Motor neuron (in vitro differentiated cells): Measurements from ENCODE around the gene FHDC1. TPM values are rescaled to one million over a fixed set of nuclear protein-coding genes. Genes with fewer than 3 reads are reported as not detected.

Experiments used
- ATAC-seq, 8 experiments: fragments of 200-7000 bp; cut with Tn5 transposase; replicated peaks in 6 of 8; 2 replicates each; pipeline ENCODE4 v1.8.0; 2021; ENCODE audit warnings: mild to moderate bottlenecking in 8 of 8, moderate library complexity in 8 of 8
- H3K27ac ChIP-seq, 2 donors: fragments of 250-450 bp; sonication (Bioruptor Pico); 2 replicates each; pipeline ENCODE4 v1.9.0; 2021; ENCODE audit warnings: antibody characterized with exemption in 2 of 2, mild to moderate bottlenecking in 2 of 2, moderate library complexity in 1 of 2
- H3K4me1 ChIP-seq, 2 donors: fragments of 250-450 bp; sonication (Bioruptor Pico); replicated peaks in 1 of 2; 2 replicates each; pipeline ENCODE4 v1.6.1; 2021; ENCODE audit warnings: antibody characterized with exemption in 2 of 2, mild to moderate bottlenecking in 2 of 2, moderate library complexity in 1 of 2
- H3K4me3 ChIP-seq, 5 donors: fragments of 250-450 bp; sonication (Bioruptor Pico); 2 replicates each; pipeline ENCODE4 v1.9.0; 2021; ENCODE audit warnings: antibody characterized with exemption in 5 of 5, mild to moderate bottlenecking in 5 of 5, moderate library complexity in 4 of 5
- WGBS, 10 experiments: fragments of 450-650 bp; shearing (Covaris generic); methylation state at CpG; one replicate each; pipeline ENCODE4 v1.0.0; 2022; 5-methylcytosine and 5-hydroxymethylcytosine counted together
- in situ Hi-C, 9 experiments: fragments of 400-800 bp; cut with MboI; loops; one replicate each; pipeline ENCODE4 v1.15.0; 2021; ENCODE audit warnings: low sequenced_read_pairs in 9 of 9, low pct_unique_long_range_greater_than_20kb in 2 of 9; ENCODE audit not compliant: unreplicated experiment in 9 of 9
- total RNA-seq, 8 experiments: library from RNA; unstranded; fragments of 300-600 nt; gene quantifications; 2 replicates each; pipeline versions ENCODE4 v1.2.3 to v1.2.4, GENCODE V29; 2022

FHDC1 gene
- total RNA-seq, 8 experiments from 2014 or later, result 1.9 to 14.6 (median 8.5) TPM

- in situ Hi-C loops, result no loop called here
- no peak overlapping the region for H3K4me3 ChIP-seq
- ATAC-seq, result no peak
- peaks cover 24 to 28% of the 10 kb centered on the region in 2 donors for H3K4me1 ChIP-seq
- H3K27ac ChIP-seq, result no peak overlapping the region
- 20 to 86% (median 73%) methylated on average over 1 of the region's 1 CpG; no CpG with 5 or more reads in 2 of the 10 experiments for WGBS, 10 experiments
These were observed 18.6 kb downstream of the FHDC1 start for GRCh38 chr4:152954741-152955140.

DNA sequence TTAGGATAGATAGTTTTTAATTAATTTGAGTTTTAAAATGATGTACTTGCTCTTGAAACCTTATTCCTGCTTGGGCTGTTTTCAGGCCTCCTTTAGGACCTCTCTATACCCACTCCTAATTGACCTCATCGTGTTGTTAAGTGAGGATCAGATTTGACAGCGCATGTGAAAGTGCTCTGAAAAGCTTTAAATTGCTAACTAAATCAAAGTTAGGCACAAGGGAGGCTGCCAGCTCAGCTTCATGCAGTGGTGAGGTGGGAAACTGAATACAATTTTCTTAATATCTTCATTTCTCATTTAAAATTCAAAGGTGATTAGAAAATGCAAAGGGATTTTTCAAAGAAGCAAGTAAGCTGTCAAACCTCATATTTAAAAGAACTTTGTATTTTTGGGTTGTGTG, 20.0 kb downstream of the FHDC1 start:
- 0 to 60% (median 36%) methylated on average over 1 to 2 of the region's 2 CpGs; no CpG with 5 or more reads in 2 of the 10 experiments for WGBS, 10 experiments
- Histone ChIP-seq H3K4me3 (no peak overlapping the region), H3K4me1 (peaks cover 19 to 20% of the 10 kb centered on the region in 2 donors), H3K27ac (no peak overlapping the region)
- in situ Hi-C loops, result no loop called here
- peak in 3 of 8 experiments; percentile 20 to 24 (median 22) for ATAC-seq

DNA sequence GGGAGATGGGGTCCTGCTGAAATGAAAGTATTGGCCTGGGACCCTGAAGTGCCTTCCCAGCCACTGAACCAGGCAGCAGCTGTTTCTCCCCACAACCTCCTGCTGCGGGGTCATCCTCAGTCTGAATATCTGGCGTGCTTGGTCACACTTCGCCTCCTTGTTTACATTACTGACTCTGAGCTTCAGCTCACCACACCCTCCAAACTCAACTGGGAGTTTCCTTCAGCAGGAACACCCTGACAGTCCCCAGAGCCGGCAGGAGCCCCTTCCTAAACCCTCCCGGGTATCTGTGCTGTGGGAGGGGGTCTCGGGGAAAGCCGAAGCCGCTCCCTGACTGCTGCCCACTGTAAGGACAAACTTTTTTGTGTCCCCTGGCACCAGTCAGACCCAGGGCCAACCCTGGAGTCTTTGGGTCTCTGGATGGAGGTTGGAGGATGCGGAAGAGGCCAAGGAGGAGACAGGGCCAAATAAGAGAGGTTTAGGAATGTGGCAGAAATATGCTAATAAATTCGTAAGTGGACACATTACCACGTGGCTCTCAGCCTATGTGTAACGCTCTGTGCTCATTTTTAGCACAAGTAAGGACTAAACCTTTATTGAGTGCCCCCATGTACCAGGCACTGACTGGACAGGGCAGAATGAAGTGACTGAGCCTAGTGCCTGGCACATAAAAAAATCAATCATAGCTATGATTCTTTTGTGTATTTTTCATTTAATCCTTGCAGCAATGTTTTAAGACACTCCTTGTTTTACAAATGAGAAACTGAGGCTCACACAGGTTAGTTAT, 20.7 kb downstream of the FHDC1 start:
- H3K4me1 ChIP-seq, result peaks cover 14 to 15% of the 10 kb centered on the region in 2 donors
- peak in 5 of 8 experiments; percentile 21 to 96 (median 89) for ATAC-seq
- H3K4me3 ChIP-seq, result no peak overlapping the region
- in situ Hi-C loops, result no loop called here
- 38 to 92% (median 68%) methylated on average over 1 to 9 of the region's 12 CpGs; no CpG with 5 or more reads in 2 of the 10 experiments for WGBS, 10 experiments
- no peak overlapping the region for H3K27ac ChIP-seq

GRCh38 chr4:152957437-152958171, 21.5 kb downstream of the FHDC1 start:
- no peak overlapping the region for H3K4me3 ChIP-seq
- ATAC-seq, result peak in 5 of 8 experiments; percentile 11 to 49 (median 45)
- H3K27ac ChIP-seq, result no peak overlapping the region
- peaks cover 14 to 15% of the 10 kb centered on the region in 2 donors for H3K4me1 ChIP-seq
- in situ Hi-C loops, result no loop called here
- WGBS, 10 experiments, result 10 to 100% (median 79%) methylated on average over 2 to 8 of the region's 11 CpGs; no CpG with 5 or more reads in 1 of the 10 experiments

DNA sequence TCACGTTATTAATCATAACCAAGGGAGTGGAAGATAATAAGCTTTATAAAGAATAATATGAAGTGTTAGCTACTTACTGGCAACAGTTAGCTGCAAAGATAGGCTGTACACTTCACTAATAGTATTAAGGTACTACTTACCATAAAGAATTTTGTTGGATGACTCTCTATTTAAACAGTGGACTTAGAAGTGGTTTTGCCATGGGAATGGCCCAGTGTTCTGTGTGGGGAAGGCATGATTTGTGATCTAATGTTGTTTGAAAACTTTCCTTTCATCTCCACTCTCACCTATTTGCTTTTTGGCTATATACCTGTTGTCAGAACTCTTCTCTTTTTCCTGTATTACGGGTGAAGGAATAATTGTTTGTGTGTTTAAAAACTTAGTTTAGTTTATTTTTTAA, 23.0 kb downstream of the FHDC1 start:
- Histone ChIP-seq H3K4me1 (peaks cover 14 to 15% of the 10 kb centered on the region in 2 donors), H3K4me3 (no peak overlapping the region), H3K27ac (no peak overlapping the region)
- in situ Hi-C loops, result no loop called here
- WGBS, 10 experiments, result 82 to 100% (median 98%) methylated on average over 1 to 2 of the region's 2 CpGs
- ATAC-seq, result no peak

- WGBS, 10 experiments, result 83 to 100% (median 97%) methylated on average over 2 to 3 of the region's 3 CpGs
- ATAC-seq, result no peak
- peaks cover 14 to 15% of the 10 kb centered on the region in 2 donors for H3K4me1 ChIP-seq
- no peak overlapping the region for H3K4me3 ChIP-seq
- in situ Hi-C loops, result no loop called here
- H3K27ac ChIP-seq, result no peak overlapping the region
These were observed 24.0 kb downstream of the FHDC1 start for GRCh38 chr4:152960082-152960481.

DNA sequence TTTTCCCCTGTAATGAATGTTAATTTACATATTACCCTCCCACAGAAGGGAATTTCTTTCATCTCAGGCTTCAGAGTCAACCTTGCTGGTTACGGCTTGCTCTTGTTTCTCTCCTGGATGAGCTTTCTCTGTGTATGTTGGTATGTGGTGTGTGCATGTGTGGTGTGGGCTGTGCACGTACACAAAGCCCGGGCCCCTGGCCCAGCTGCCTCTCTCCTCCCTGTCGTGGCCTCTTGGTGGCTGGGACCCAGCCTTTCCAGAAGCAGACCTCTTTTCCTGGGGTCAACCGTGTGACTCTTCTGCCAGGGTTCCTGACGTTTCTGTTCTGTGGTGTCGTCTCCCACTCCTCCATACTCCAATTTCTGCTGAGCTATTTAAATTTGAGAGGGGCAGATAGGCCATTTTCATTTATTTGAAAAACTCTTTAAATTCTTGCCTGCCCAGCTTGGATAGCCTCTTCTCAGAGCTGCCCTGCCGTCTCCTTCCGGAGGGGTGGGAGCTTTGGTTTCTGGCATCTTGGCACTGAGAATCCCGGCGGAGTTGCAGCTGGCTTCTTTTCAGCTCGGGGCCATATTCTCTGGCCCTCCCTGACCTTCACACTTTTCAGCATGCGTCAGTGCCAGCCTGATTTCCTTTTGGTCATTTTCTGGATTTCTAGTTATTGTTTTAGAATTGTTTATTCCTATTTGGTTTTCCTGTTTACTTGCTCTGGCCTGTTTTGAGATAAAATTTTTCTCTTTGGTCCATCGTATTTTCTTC, 25.1 kb downstream of the FHDC1 start:
- no peak overlapping the region for H3K4me3 ChIP-seq
- no peak overlapping the region for H3K27ac ChIP-seq
- in situ Hi-C loops, result no loop called here
- H3K4me1 ChIP-seq, result peaks cover 14 to 15% of the 10 kb centered on the region in 2 donors
- WGBS, 10 experiments, result 54 to 91% (median 83%) methylated on average over 3 to 9 of the region's 14 CpGs
- peak in 2 of 8 experiments; percentile 58 to 65 for ATAC-seq

DNA sequence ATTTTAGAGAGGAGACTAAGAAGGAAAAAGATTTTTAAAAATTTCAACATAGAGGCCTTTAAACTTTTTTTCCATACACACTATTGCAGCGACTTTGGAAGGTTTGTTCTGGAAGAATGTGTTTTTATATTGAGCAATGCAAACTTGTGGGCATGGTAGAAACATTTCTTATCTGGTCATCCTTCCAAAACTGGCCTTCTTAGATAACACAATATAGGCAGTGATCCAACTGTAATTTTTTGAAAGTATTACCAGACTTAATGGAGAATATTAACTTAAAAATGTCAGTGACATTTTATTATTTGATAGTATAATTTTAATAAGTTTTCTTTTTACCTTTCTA, 25.6 kb downstream of the FHDC1 start:
- in situ Hi-C loops, result no loop called here
- no peak overlapping the region for H3K4me3 ChIP-seq
- H3K4me1 ChIP-seq, result peaks cover 11 to 13% of the 10 kb centered on the region in 2 donors
- ATAC-seq, result no peak
- WGBS, 10 experiments, result 67 to 100% (median 83%) methylated on average over 1 of the region's 1 CpG; no CpG with 5 or more reads in 1 of the 10 experiments
- no peak overlapping the region for H3K27ac ChIP-seq

DNA sequence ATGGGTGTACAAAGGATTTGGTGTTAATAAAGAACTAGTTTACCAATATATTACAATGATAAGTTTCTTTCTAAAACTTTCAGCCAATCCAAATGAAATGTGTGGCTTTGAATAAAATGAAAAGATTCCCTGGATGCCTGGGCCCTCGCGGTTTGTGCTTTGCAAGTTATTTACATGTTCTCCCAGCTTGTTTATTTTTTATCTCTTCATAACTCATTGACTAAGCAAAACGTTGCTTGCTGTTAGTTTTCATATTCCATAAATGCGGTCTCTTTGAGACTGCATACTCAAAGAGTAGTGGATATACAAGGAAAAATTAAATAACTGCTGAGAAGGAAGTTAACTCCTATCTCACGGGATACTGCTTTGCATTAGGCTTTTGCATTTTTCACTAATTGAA, 26.0 kb downstream of the FHDC1 start:
- Histone ChIP-seq H3K27ac (no peak overlapping the region), H3K4me1 (peaks cover 7 to 9% of the 10 kb centered on the region in 2 donors), H3K4me3 (no peak overlapping the region)
- peak in 1 of 8 experiments; percentile 67 for ATAC-seq
- in situ Hi-C loops, result no loop called here
- WGBS, 10 experiments, result 2 to 89% (median 79%) methylated on average over 4 to 5 of the region's 5 CpGs

DNA sequence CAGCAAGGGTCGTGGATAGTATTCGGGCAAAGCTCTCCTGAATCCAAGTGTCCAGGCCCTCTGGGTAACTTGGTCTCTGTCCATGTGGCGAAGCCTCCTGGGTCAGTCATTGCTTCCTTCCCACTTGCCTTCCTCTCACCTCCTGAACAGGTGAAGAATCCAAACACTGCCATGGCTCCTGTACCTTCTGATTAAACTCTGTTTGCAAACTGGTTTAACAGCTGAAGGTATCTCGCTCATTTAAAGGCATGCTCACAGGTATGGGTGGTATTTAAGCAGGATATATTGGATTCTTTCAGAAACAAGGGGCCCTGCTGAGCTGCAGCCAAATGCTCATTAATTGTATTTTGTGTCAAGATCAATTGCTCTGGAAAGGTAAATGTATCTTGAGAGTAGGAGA, 28.2 kb downstream of the FHDC1 start:
- no peak overlapping the region for H3K4me3 ChIP-seq
- H3K4me1 ChIP-seq, result peaks cover 0 to 5% of the 10 kb centered on the region in 2 donors
- H3K27ac ChIP-seq, result no peak overlapping the region
- no peak for ATAC-seq
- in situ Hi-C loops, result no loop called here
- WGBS, 10 experiments, result 96 to 100% (median 100%) methylated on average over 1 to 4 of the region's 4 CpGs; no CpG with 5 or more reads in 3 of the 10 experiments

- H3K4me1 ChIP-seq, result peaks cover 0 to 3% of the 10 kb centered on the region in 2 donors
- no peak overlapping the region for H3K27ac ChIP-seq
- in situ Hi-C loops, result no loop called here
- peak in 4 of 8 experiments; percentile 52 to 83 (median 76) for ATAC-seq
- no peak overlapping the region for H3K4me3 ChIP-seq
- WGBS, 10 experiments, result 0 to 100% (median 74%) methylated on average over 1 to 4 of the region's 4 CpGs
These were observed 29.5 kb downstream of the FHDC1 start for GRCh38 chr4:152965611-152966010.

GRCh38 chr4:152967907-152968306, 31.8 kb downstream of the FHDC1 start:
- no peak overlapping the region for H3K27ac ChIP-seq
- no peak overlapping the region for H3K4me3 ChIP-seq
- 42 to 100% (median 80%) methylated on average over 1 to 3 of the region's 3 CpGs; no CpG with 5 or more reads in 1 of the 10 experiments for WGBS, 10 experiments
- in situ Hi-C loops, result no loop called here
- no peaks in the 10 kb centered on the region for H3K4me1 ChIP-seq
- ATAC-seq, result peak in 1 of 8 experiments; percentile 6
